Heart left ventricle (tissue), 13 donors: ENCODE results near the gene SPSB1.

Source experiments
- POLR2A ChIP-seq, 2 donors: fragments of 450-650 bp; IDR thresholded peaks; one replicate each; pipeline ENCODE4 v1.6.1; 2017; ENCODE audit warnings: antibody characterized with exemption in 2 of 2, mild to moderate bottlenecking in 2 of 2, moderate library complexity in 2 of 2
- TF ChIP-seq, protein P1 (sequence below), 12 donors: fragments of 200-600 bp; sonication (generic) in 4 of 12; IDR thresholded peaks; one replicate each; pipeline versions ENCODE4 v1.5.0 to v1.8.0; 2018 to 2022; ENCODE audit warnings: antibody characterized with exemption in 12 of 12, mild to moderate bottlenecking in 5 of 12
- donor health status: ischemic (EF 13 %, LVEDD 7.1; RV severe dilation, severe dysfunction).
- donor health status: DM: no; HTN: yes; CAD: no.
- donor health status: DM: no; HTN: no; CAD: no.
- donor health status: ischemic (EF 25% LVEDD 6.9; RV normal size, moderate dysfunction).
- donor health status: ischemic (EF 25% LVEDD 5.7; RV mildly dilated, moderate dysfunction).
- donor health status: ischemic (EF 35%, LVEDD 5.7; RV mildly dilated, moderate dysfunction).
- donor health status: nonischemic (EF 11% LVEDD 7.7; RV severe dilation, severe dysfunction).
- donor health status: DM: yes; HTN: yes; CAD: no.
- donor health status: PGD.
- donor health status: ischemic (EF 29% LVEDD 5.4; RV normal size, mild dysfunction).
- donor health status: nonischemic (EF 23%, LVEDD 6.1; RV moderate dilation, normal function).

DNA sequence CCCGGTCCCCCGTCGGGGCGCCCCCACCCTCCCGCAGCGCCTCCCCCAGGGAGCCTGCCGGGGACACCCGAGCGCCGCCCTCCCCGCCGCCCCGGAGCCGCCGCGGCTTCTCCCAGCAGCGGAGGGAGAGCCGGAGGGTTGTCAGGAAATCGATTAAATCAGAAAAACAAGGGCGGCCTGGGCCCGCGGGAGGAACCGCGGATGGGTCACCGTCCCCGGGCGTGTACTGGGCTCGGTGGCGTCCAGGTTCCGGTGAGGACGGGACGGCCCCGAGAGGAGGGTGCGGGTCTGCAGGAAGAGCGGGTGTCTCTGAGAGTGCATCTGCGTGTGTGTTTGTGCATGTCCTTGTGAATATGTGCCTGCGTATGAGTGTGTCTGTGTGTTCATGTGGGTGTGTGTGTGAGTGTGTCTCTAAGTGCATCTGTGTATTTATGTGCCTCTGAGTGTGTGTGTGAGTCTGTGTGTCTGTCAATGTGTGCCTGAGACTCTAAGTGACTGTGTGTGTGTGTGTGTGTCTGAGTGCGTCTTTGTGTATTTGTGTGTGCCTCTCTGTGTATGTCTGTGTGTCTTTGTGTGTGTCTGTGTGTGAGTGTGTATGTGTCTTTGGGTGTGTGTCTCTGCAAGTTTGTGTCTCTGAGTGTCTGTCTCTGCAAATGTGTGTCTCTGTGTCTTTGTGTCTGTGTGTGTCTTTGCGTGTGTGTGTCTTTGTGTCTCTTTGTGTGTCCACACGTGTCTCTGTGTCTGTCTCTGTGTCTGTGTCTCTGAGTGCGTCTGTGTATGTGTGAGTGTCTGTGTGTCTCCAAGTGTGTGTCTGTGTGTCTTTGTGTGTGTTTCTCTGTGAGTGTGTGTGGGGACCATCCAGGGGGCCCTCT lies 1.1 kb downstream of the SPSB1 start:
- TF ChIP-seq, protein P1, sequence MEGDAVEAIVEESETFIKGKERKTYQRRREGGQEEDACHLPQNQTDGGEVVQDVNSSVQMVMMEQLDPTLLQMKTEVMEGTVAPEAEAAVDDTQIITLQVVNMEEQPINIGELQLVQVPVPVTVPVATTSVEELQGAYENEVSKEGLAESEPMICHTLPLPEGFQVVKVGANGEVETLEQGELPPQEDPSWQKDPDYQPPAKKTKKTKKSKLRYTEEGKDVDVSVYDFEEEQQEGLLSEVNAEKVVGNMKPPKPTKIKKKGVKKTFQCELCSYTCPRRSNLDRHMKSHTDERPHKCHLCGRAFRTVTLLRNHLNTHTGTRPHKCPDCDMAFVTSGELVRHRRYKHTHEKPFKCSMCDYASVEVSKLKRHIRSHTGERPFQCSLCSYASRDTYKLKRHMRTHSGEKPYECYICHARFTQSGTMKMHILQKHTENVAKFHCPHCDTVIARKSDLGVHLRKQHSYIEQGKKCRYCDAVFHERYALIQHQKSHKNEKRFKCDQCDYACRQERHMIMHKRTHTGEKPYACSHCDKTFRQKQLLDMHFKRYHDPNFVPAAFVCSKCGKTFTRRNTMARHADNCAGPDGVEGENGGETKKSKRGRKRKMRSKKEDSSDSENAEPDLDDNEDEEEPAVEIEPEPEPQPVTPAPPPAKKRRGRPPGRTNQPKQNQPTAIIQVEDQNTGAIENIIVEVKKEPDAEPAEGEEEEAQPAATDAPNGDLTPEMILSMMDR (IDR thresholded peaks at IDR 0.05) = no peak
- TF ChIP-seq POLR2A (IDR thresholded peaks at IDR 0.05) = no peak
